Measurements from ENCODE around the gene HDAC7. TPM values are rescaled to one million over a fixed set of nuclear protein-coding genes. Genes with fewer than 3 reads are reported as not detected.

HDAC7 gene
- total RNA-seq, 1 donor = 47.9 TPM

DNA sequence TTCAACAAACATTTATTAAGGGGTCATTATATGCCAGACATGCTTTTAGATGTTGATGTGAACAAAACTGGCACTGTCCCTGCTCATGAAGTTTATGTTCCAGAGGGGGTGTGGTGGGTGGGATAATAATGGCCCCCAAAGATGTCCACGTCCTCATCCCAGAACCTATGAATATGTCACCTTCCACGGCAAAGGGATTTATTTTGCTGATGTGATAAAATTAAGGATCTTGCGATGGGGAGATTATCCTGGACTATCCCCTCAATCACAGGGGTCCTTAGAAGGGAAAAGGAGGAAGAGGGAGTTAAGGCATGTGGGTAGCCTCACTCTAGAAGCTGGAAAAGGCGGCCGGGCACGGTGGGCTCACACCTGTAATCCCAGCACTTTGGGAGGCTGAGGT is 48.4 kb downstream of the HDAC7 start:
- TF ChIP-seq, protein P1, sequence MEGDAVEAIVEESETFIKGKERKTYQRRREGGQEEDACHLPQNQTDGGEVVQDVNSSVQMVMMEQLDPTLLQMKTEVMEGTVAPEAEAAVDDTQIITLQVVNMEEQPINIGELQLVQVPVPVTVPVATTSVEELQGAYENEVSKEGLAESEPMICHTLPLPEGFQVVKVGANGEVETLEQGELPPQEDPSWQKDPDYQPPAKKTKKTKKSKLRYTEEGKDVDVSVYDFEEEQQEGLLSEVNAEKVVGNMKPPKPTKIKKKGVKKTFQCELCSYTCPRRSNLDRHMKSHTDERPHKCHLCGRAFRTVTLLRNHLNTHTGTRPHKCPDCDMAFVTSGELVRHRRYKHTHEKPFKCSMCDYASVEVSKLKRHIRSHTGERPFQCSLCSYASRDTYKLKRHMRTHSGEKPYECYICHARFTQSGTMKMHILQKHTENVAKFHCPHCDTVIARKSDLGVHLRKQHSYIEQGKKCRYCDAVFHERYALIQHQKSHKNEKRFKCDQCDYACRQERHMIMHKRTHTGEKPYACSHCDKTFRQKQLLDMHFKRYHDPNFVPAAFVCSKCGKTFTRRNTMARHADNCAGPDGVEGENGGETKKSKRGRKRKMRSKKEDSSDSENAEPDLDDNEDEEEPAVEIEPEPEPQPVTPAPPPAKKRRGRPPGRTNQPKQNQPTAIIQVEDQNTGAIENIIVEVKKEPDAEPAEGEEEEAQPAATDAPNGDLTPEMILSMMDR (IDR thresholded peaks at IDR 0.05; ENCODE audit: insufficient read depth, low read depth, low read length) = no peak
- DNase-seq (ENCODE audit: low read depth) = no peak
- no peak overlapping the region for H3K4me3 ChIP-seq (ENCODE audit: low read depth, low read length)

DNA sequence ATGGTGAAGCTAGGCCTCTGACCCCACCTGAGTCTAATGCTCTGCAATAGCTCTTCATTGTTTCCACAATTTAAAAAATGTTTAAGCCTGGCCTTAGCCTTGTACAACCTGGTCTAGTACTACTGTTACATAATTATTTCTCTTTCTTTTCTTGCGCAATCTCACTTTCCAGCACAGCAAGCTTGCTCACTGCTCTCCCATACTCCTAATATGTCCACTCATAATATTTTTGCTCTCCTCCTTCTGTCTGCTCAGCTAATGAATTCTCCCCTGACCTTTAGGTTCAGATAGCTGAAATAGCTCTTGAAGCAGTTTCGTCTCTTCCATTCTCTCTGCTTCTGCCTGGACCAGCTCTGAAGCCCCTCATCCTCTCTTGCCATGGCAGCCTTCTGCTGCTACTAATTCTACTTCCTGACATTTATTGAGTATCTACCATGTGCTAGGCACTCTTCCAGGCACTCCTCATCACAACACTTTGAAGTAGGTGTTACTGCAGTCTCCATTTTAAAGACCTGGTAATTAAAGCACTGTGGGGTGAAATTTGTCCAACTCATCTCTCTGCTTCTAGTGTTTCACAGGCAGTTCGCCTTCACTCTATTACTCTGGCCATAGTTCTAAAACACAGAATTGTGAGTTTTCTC is 49.5 kb downstream of the HDAC7 start:
- no peak overlapping the region for H3K4me3 ChIP-seq (ENCODE audit: low read depth, low read length)
- TF ChIP-seq, protein P1 (IDR thresholded peaks at IDR 0.05; ENCODE audit: insufficient read depth, low read depth, low read length) = no peak
- DNase-seq (ENCODE audit: low read depth) = peak; percentile 77

DNA sequence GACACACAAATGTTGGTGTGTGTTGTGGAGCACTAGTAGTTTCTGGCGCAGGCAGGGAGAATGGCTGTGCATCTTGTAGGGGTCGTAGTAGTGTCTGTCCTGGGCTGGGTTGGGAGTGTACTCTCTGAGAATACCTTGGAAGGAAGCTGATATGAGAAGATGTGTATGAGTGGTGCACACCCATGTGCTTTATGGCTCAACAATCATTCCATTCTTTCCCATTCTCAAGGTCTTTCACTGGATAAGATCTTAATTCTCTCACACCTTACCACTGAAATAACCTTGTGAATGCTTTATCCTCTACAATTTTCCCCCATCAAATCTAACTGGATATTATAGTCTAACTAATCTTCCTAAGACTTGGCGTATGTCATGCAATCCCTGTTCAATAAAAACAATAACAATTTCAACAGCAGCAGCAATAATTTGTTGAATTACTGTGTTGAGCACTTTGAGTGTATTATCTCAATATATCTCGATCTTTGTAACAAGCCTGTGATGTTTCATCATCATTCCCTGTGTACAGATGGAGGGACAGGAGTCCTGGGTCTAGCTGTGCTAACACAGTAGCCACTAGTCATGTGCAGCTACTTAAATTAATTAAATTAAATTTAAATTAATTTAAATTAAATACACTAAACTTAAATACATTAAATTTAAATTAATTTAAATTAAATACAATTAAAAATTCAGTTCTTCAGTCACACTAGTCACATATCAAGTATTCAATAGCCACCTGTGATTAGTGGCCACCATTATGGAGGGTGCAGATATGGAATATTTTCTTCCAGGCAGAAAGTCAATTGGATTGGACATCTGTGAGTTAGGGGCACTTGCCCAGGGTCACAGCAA is 50.2 kb downstream of the HDAC7 start:
- TF ChIP-seq, protein P1 (IDR thresholded peaks at IDR 0.05; ENCODE audit: insufficient read depth, low read depth, low read length) = no peak
- DNase-seq (ENCODE audit: low read depth) = peak; percentile 13
- no peak overlapping the region for H3K4me3 ChIP-seq (ENCODE audit: low read depth, low read length)

DNA sequence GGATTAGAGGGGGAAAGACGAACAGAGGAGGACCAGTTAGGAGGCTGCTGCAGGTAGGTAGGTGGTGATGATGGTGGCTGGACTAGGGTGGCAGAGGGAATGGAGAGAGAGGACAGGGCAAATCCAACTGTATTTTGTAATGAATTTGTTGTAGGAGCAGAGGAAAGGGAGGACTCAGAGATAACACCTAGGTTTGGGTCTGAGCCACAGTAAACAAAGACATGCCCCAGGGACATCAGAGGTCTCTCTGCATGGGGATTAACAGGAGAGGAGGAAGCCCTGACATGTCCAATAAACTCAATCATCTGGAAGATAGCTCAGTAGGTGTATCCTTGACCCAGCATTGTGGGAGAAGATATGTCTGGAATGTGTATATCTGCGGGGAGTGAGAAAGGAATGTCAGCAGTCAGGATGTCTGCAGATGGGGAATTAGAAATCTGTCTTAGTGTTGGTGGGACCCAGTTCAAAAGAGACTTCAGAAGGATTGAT is 51.3 kb downstream of the HDAC7 start:
- TF ChIP-seq, protein P1 (IDR thresholded peaks at IDR 0.05; ENCODE audit: insufficient read depth, low read depth, low read length) = no peak
- H3K4me3 ChIP-seq (ENCODE audit: low read depth, low read length) = no peak overlapping the region
- no peak for DNase-seq (ENCODE audit: low read depth)

DNA sequence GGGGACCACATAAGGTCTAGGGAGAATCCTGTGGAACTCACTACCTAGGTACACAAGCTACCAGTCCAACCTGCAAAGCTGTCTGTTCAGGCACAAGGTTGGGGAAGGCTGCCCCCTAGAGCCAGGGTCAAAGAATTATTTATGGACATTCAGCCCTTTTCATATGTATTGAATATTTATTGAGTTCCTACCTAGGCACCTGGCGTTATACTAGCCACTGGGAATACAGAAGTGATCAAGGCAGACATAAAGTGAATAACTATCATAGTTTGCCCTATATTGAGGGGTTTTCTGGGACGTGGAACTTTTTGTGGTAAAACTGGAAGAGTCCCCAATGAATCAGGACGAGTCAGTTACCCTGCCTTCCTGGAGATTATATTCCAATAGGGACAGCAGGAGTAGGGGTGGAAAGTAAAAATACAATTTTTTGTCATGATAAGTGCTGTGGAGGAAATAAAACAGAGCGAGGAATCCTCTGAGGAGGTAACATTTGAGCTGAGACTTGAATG is 52.4 kb downstream of the HDAC7 start:
- H3K4me3 ChIP-seq (ENCODE audit: low read depth, low read length) = no peak overlapping the region
- DNase-seq (ENCODE audit: low read depth) = peak; percentile 44
- TF ChIP-seq, protein P1 (IDR thresholded peaks at IDR 0.05; ENCODE audit: insufficient read depth, low read depth, low read length) = peak; percentile 47

DNA sequence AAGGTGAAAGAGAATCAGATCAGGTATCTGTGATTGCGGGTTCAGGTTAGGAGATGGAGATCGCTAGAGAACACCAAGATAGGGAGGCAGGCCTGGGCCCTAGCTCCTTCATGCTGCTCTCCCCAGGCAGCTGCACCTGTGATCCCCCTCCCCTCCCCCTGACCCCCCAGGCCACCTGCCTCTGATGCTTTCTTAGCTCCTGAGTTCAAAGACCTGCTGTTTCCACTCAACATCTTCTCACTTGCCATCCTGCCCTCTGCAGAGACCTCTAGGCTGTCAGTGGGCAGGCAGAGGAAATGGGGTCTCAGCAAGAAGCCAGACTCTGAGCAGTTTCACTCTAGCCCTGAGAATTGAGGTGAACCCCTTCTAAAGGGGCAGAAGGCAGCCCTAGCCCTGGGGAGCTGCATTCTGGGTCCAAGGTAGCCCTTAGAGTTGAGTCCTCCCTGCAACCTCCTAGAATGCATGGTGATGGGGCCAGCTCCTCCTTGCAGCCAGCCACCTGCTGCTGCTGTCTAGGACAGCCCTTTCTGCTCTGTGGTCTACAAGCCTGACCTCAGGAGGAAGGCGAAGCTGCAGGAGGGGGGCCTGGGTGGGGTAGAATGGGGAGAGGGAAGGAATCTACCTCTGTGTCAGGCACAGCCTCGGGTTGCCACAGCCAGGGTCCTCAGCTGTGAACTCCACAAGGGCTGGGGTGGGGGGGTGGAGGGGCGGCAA is 53.0 kb downstream of the HDAC7 start:
- no peak for DNase-seq (ENCODE audit: low read depth)
- H3K4me3 ChIP-seq (ENCODE audit: low read depth, low read length) = no peak overlapping the region
- TF ChIP-seq, protein P1 (IDR thresholded peaks at IDR 0.05; ENCODE audit: insufficient read depth, low read depth, low read length) = no peak

Measured in fibroblast of villous mesenchyme (primary cell).